ENCODE results near the gene DAB1. TPM values are rescaled to one million over a fixed set of nuclear protein-coding genes. Genes with fewer than 3 reads are reported as not detected.

The DAB1 gene
- total and polyA plus RNA-seq, 2 of the 8 experiments (the other 6 are each of a cell fraction or from before 2014, with no cell fraction given) = 4.4 to 11.8 TPM

DNA sequence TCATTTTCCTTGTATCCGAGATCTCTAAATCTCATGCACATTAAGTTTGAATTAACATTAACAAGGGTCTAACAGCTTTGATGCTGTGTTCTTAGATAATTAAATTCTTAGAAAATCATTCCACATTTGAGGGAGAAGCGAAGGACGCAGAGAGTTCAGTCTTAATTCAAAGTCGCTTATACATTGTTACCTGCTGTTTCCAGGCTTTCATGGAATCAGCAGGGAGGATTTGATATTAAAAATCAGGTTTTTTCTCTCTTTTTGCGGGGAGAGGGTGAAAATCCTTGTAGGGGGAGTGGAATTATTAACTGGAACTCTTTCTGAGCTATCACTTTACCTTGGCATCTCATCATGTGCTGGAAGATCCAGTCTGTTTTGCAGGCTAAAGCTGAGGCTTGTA lies 27.7 kb upstream of the DAB1 start (continued):
- TF ChIP-seq GABPA (IDR thresholded peaks at IDR 0.05; ENCODE audit: borderline replicate concordance, insufficient read depth, low read length) (no peak), BCL11A (IDR thresholded peaks at IDR 0.05; ENCODE audit: low read depth in 2 of 2, low read length in 2 of 2) (no peak), FOSL1 (IDR thresholded peaks at IDR 0.05; ENCODE audit: insufficient read depth, low read depth, low read length) (no peak), HDAC2 (IDR thresholded peaks at IDR 0.05; ENCODE audit: borderline replicate concordance in 1 of 2, low read depth in 2 of 2, low read length in 2 of 2) (no peak), POU5F1 (IDR thresholded peaks at IDR 0.05; ENCODE audit: low read depth, low read length) (no peak)

Measured in H1 (cell line).